ENCODE results near the gene ATP10A.
"Not testable (repeated sequence)": the region's sequence is repeated elsewhere in the genome, so short reads cannot be mapped to it uniquely, and the experiment has no call there.

ATP10A gene

GRCh38 chr15:25886498-25887140 lies 23.5 kb upstream of the ATP10A start:
- ChIA-PET CTCF (no interaction called here), POLR2A (ENCODE audit: low non-redundant PET) (no interaction called here)
- DNase-seq (ENCODE audit: low spot score), result no peak
- no peak overlapping the region for H3K27ac ChIP-seq
- no peak for TF ChIP-seq CTCF (conservative IDR thresholded peaks at IDR 0.05; ENCODE audit: low read depth)

GRCh38 chr15:25884370-25884769 lies 21.2 kb upstream of the ATP10A start:
- no peak for DNase-seq (ENCODE audit: low spot score)
- TF ChIP-seq CTCF (conservative IDR thresholded peaks at IDR 0.05; ENCODE audit: low read depth), result no peak
- POLR2A ChIA-PET (ENCODE audit: low non-redundant PET), result no interaction called here
- H3K27ac ChIP-seq, result peak overlapping the region; percentile 69; the same call in 1 of the 2 replicates
- CTCF ChIA-PET, result no interaction called here

- no peak for TF ChIP-seq CTCF (conservative IDR thresholded peaks at IDR 0.05; ENCODE audit: low read depth)
- ChIA-PET POLR2A (ENCODE audit: low non-redundant PET) (no interaction called here), CTCF (no interaction called here)
- H3K27ac ChIP-seq, result peak overlapping the region; percentile 69; the same call in 1 of the 2 replicates
- peak; percentile 21 for DNase-seq (ENCODE audit: low spot score)
These were observed 20.5 kb upstream of the ATP10A start for GRCh38 chr15:25883463-25884259.

GRCh38 chr15:25882466-25882865 lies 19.3 kb upstream of the ATP10A start:
- ChIA-PET CTCF (no interaction called here), POLR2A (ENCODE audit: low non-redundant PET) (no interaction called here)
- H3K27ac ChIP-seq, result peak overlapping the region; percentile 26
- no peak for TF ChIP-seq CTCF (conservative IDR thresholded peaks at IDR 0.05; ENCODE audit: low read depth)
- no peak for DNase-seq (ENCODE audit: low spot score)

GRCh38 chr15:25880877-25881276 lies 17.8 kb upstream of the ATP10A start:
- CTCF ChIA-PET; H3K27ac ChIP-seq; DNase-seq (ENCODE audit: low spot score); POLR2A ChIA-PET (ENCODE audit: low non-redundant PET): not testable (repeated sequence)

- ChIA-PET POLR2A (ENCODE audit: low non-redundant PET) (no interaction called here), CTCF (no interaction called here)
- DNase-seq (ENCODE audit: low spot score), result no peak
- no peak for TF ChIP-seq CTCF (conservative IDR thresholded peaks at IDR 0.05; ENCODE audit: low read depth)
- no peak overlapping the region for H3K27ac ChIP-seq
These were observed 17.3 kb upstream of the ATP10A start for GRCh38 chr15:25880411-25880810.

GRCh38 chr15:25879438-25879837 lies 16.3 kb upstream of the ATP10A start:
- no peak overlapping the region for H3K27ac ChIP-seq
- no peak for DNase-seq (ENCODE audit: low spot score)
- POLR2A ChIA-PET (ENCODE audit: low non-redundant PET), result no interaction called here
- no peak for TF ChIP-seq CTCF (conservative IDR thresholded peaks at IDR 0.05; ENCODE audit: low read depth)
- CTCF ChIA-PET, result no interaction called here
